Gastroesophageal sphincter (tissue), 4 donors: ENCODE results near the gene CGNL1. TPM values are rescaled to one million over a fixed set of nuclear protein-coding genes. Genes with fewer than 3 reads are reported as not detected.

Experiments used
- ATAC-seq: fragments of 150-250 bp; one replicate; pipeline ENCODE4 v1.9.1; 2016; ENCODE audit warnings: mild to moderate bottlenecking, moderate library complexity
- H3K27ac ChIP-seq, 4 donors: fragments of 200-600 bp; sonication (generic) in 3 of 4; 1 replicate in 3 of 4; 2 replicates in 1 of 4; pipeline ENCODE4 v1.5.1; 2016 to 2019
- H3K27me3 ChIP-seq: fragments of 200-600 bp; sonication (generic); one replicate; pipeline ENCODE4 v1.5.1; 2019
- H3K36me3 ChIP-seq, 2 donors: fragments of 200-600 bp; sonication (generic); one replicate each; pipeline ENCODE4 v1.5.1; 2019; ENCODE audit warnings: control low read depth in 1 of 2
- H3K4me1 ChIP-seq, 3 donors: fragments of 200-600 bp; sonication (generic); 1 replicate in 2 of 3; 2 replicates in 1 of 3; pipeline ENCODE4 v1.5.1; 2016 to 2019; ENCODE audit warnings: control low read depth in 2 of 3
- H3K4me3 ChIP-seq, 2 donors: fragments of 200-600 bp; sonication (generic); one replicate each; pipeline ENCODE4 v1.5.1; 2019; ENCODE audit warnings: mild to moderate bottlenecking in 1 of 2, moderate library complexity in 1 of 2
- H3K9me3 ChIP-seq, 3 donors: fragments of 200-600 bp; sonication (generic); one replicate each; pipeline ENCODE4 v1.5.1; 2017 to 2019; ENCODE audit warnings: control low read depth in 2 of 3
- EP300 ChIP-seq: sonication (generic); formaldehyde crosslinking; IDR thresholded peaks from one replicate; pipeline ENCODE4 v1.6.1; 2017; ENCODE audit warnings: antibody characterized with exemption, mild to moderate bottlenecking
- POLR2A ChIP-seq, 2 donors: fragments of 450-650 bp; IDR thresholded peaks; one replicate each; pipeline ENCODE4 v1.6.1; 2017; ENCODE audit warnings: antibody characterized with exemption in 2 of 2, mild to moderate bottlenecking in 2 of 2, moderate library complexity in 1 of 2
- POLR2AphosphoS5 ChIP-seq: sonication (generic); formaldehyde crosslinking; IDR thresholded peaks from one replicate; pipeline ENCODE4 v1.6.1; 2017; ENCODE audit warnings: antibody characterized with exemption
- WGBS, 2 donors: methylation state at CpG; one replicate each; pipeline ENCODE4 v1.1.5; 2018; ENCODE audit warnings: low coverage in 1 of 2; 5-methylcytosine and 5-hydroxymethylcytosine counted together
- total RNA-seq, 4 donors: library from RNA; depleted of rRNA; stranded (reverse); fragments of >200 nt; gene quantifications; one replicate each; pipeline ENCODE4 v1.1.0, GENCODE V29; 2016
- TF ChIP-seq, protein P1 (sequence below), 4 experiments: fragments of 200-600 bp in 2 of 4; fragments of 450-650 bp in 2 of 4; sonication (generic) in 1 of 4; IDR thresholded peaks; one replicate each; pipeline ENCODE4 v1.5.1; 2017 to 2019; ENCODE audit warnings: antibody characterized with exemption in 4 of 4, mild to moderate bottlenecking in 2 of 4, moderate library complexity in 2 of 4

Gene CGNL1
- total RNA-seq, 4 donors from 2014 or later, result 8.5 to 36.4 (median 16.7) TPM

DNA sequence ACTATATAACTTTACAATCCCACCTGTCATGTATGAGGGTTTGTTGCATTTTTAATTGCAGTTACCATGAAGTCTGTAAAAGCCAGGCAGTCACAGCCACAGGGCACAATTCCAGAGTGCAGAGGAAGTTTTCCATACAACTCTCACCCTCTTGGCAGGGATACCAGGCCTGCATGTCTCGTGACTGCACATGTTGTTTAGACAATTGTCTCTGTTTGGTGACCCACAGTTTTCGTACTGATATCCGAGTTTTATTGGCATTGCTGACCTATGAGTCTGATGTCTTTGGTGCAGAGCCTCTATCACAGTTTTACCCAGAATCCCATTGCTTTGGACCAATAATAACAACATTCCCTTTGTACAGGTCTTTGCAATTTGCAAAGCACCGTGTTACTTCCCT lies 190.5 kb downstream of the CGNL1 start:
- peak overlapping the region in 1 of 4 donors; percentile 2 for H3K27ac ChIP-seq
- TF ChIP-seq EP300, result no peak
- TF ChIP-seq, protein P1, sequence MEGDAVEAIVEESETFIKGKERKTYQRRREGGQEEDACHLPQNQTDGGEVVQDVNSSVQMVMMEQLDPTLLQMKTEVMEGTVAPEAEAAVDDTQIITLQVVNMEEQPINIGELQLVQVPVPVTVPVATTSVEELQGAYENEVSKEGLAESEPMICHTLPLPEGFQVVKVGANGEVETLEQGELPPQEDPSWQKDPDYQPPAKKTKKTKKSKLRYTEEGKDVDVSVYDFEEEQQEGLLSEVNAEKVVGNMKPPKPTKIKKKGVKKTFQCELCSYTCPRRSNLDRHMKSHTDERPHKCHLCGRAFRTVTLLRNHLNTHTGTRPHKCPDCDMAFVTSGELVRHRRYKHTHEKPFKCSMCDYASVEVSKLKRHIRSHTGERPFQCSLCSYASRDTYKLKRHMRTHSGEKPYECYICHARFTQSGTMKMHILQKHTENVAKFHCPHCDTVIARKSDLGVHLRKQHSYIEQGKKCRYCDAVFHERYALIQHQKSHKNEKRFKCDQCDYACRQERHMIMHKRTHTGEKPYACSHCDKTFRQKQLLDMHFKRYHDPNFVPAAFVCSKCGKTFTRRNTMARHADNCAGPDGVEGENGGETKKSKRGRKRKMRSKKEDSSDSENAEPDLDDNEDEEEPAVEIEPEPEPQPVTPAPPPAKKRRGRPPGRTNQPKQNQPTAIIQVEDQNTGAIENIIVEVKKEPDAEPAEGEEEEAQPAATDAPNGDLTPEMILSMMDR (IDR thresholded peaks at IDR 0.05), result no peak
- no peak for TF ChIP-seq POLR2AphosphoS5
- no peak for TF ChIP-seq POLR2A (IDR thresholded peaks at IDR 0.05)
- H3K4me1 ChIP-seq, result peaks cover 0 to 10% (median 0%) of the 10 kb centered on the region in 3 donors
- no peaks in the 10 kb centered on the region for H3K27me3 ChIP-seq
- 21 to 44% methylated on average over 3 to 4 of the region's 4 CpGs for WGBS, 2 donors
- no peaks in the 10 kb centered on the region for H3K36me3 ChIP-seq
- ATAC-seq, result no peak
- H3K4me3 ChIP-seq, result no peak overlapping the region
- no peaks in the 10 kb centered on the region for H3K9me3 ChIP-seq

DNA sequence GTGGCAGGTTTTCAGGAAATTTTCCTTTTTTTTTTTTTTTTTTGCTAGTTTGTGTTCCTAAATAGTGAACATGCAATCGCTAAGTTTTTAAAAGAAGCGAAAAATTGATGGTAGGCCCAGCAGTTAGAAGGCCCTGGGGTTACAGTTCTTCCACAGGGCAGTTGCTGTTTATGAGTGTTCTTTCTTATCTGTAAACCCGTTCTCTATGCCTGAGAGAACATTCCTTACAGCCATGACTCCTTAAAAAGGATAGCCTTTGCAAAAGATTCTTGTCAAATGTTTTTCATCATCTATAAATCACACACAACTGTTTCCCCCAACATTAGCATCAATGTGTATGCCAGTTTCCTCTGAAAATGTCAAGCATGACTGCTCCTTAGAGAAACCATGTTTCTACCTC lies 191.6 kb downstream of the CGNL1 start:
- no peaks in the 10 kb centered on the region for H3K36me3 ChIP-seq
- TF ChIP-seq POLR2A (IDR thresholded peaks at IDR 0.05) (no peak), POLR2AphosphoS5 (no peak), EP300 (no peak)
- TF ChIP-seq, protein P1 (IDR thresholded peaks at IDR 0.05), result no peak
- ATAC-seq, result no peak
- H3K4me3 ChIP-seq, result no peak overlapping the region
- no peaks in the 10 kb centered on the region for H3K27me3 ChIP-seq
- peaks cover 0 to 6% (median 0%) of the 10 kb centered on the region in 3 donors for H3K4me1 ChIP-seq
- H3K27ac ChIP-seq, result no peak overlapping the region
- WGBS, 2 donors, result 83 to 84% methylated on average over 3 of the region's 3 CpGs
- no peaks in the 10 kb centered on the region for H3K9me3 ChIP-seq

DNA sequence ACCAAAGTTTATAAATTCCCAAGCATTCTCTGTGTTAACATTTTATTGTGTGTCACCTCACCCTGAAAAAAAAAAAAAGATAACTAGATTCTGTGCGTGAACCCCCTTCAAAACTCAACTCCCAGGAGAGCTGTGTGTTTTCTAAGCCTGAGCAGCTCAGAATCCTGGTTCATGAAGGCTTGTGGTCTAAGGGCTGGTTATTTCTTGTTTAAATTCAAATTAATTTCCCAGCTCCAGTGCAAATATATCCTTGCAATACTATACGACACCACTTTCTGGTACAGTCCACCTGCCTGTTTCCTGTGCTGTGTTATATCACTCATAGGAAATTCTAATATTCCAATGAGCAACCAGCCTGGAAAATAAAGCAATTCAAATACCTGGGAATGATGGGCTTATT lies 192.0 kb downstream of the CGNL1 start:
- 76 to 96% methylated on average over 2 of the region's 2 CpGs for whole genome bisulfite sequencing, 2 donors
- no peak for ATAC-seq
- no peaks in the 10 kb centered on the region for H3K9me3 ChIP-seq
- no peaks in the 10 kb centered on the region for H3K27me3 ChIP-seq
- peaks cover 0 to 6% (median 0%) of the 10 kb centered on the region in 3 donors for H3K4me1 ChIP-seq
- no peak overlapping the region for H3K4me3 ChIP-seq
- no peaks in the 10 kb centered on the region for H3K36me3 ChIP-seq
- no peak overlapping the region for H3K27ac ChIP-seq
- TF ChIP-seq EP300 (no peak), POLR2AphosphoS5 (no peak), POLR2A (IDR thresholded peaks at IDR 0.05) (no peak)
- TF ChIP-seq, protein P1 (IDR thresholded peaks at IDR 0.05), result no peak

- no peak overlapping the region for H3K4me3 ChIP-seq
- TF ChIP-seq POLR2A (IDR thresholded peaks at IDR 0.05) (no peak), EP300 (no peak), POLR2AphosphoS5 (no peak)
- TF ChIP-seq, protein P1 (IDR thresholded peaks at IDR 0.05), result no peak
- H3K27ac ChIP-seq, result no peak overlapping the region
- no peaks in the 10 kb centered on the region for H3K9me3 ChIP-seq
- H3K27me3 ChIP-seq, result no peaks in the 10 kb centered on the region
- 63 to 64% methylated on average over 2 of the region's 2 CpGs for WGBS, 2 donors
- H3K36me3 ChIP-seq, result no peaks in the 10 kb centered on the region
- H3K4me1 ChIP-seq, result peaks cover 0 to 6% (median 0%) of the 10 kb centered on the region in 3 donors
- no peak for ATAC-seq
Observed at GRCh38 chr15:57570340-57570739, 194.0 kb downstream of the CGNL1 start.

GRCh38 chr15:57570994-57571393 lies 194.7 kb downstream of the CGNL1 start:
- Histone ChIP-seq H3K4me3 (no peak overlapping the region), H3K4me1 (peaks cover 0 to 6% (median 0%) of the 10 kb centered on the region in 3 donors), H3K36me3 (no peaks in the 10 kb centered on the region), H3K27ac (no peak overlapping the region), H3K27me3 (no peaks in the 10 kb centered on the region), H3K9me3 (no peaks in the 10 kb centered on the region)
- WGBS, 2 donors, result 78 to 93% methylated on average over 3 of the region's 3 CpGs
- ATAC-seq, result no peak
- TF ChIP-seq POLR2A (IDR thresholded peaks at IDR 0.05), result no peak
- TF ChIP-seq EP300, result no peak
- TF ChIP-seq POLR2AphosphoS5, result no peak
- TF ChIP-seq, protein P1 (IDR thresholded peaks at IDR 0.05), result no peak
